DOHH2 (cell line): Measurements from ENCODE around the gene PNPO.

Experiments
- H3F3A ChIP-seq: fragments of 200-600 bp; sonication (generic), shearing (Covaris generic); 2 replicates; pipeline ENCODE4 v1.6.0; 2016; ENCODE audit warnings: antibody characterized with exemption, mild to moderate bottlenecking; ENCODE audit not compliant: control insufficient read depth, insufficient read depth
- H3K27ac ChIP-seq: fragments of 200-600 bp; sonication (generic); 2 replicates; pipeline ENCODE4 v1.5.1; 2014; ENCODE audit warnings: low read depth, mild to moderate bottlenecking, low read length, moderate library complexity
- H3K27me3 ChIP-seq: fragments of 200-600 bp; sonication (generic); 2 replicates; pipeline ENCODE4 v1.6.1; 2014; ENCODE audit warnings: mild to moderate bottlenecking, low read length, mixed read lengths; ENCODE audit not compliant: control insufficient read depth
- H3K36me3 ChIP-seq: fragments of 200-600 bp; sonication (generic); 2 replicates; pipeline ENCODE4 v1.6.1; 2014; ENCODE audit warnings: mild to moderate bottlenecking, low read length, moderate library complexity, mixed read lengths; ENCODE audit not compliant: control insufficient read depth
- H3K4me1 ChIP-seq: fragments of 200-600 bp; sonication (generic); 2 replicates; pipeline ENCODE4 v1.6.1; 2014; ENCODE audit warnings: mild to moderate bottlenecking, low read length, mixed read lengths; ENCODE audit not compliant: control insufficient read depth
- H3K4me2 ChIP-seq: fragments of 200-600 bp; sonication (generic); 2 replicates; pipeline ENCODE4 v1.6.0; 2014; ENCODE audit warnings: mild to moderate bottlenecking, low read length, moderate library complexity
- H3K4me3 ChIP-seq: fragments of 200-600 bp; sonication (generic); 2 replicates; pipeline ENCODE4 v1.5.1; 2014; ENCODE audit warnings: mild to moderate bottlenecking, low read length, mixed read lengths
- H3K79me2 ChIP-seq: fragments of 200-600 bp; sonication (generic); 2 replicates; pipeline ENCODE4 v1.6.1; 2014; ENCODE audit warnings: mild to moderate bottlenecking, low read length, mixed read lengths; ENCODE audit not compliant: control insufficient read depth
- H3K9me2 ChIP-seq: fragments of 200-600 bp; sonication (generic); replicated peaks from 2 replicates; pipeline ENCODE4 v1.6.1; 2014; ENCODE audit warnings: mild to moderate bottlenecking, low read length, mixed read lengths; ENCODE audit not compliant: control insufficient read depth
- H3K9me3 ChIP-seq: fragments of 200-600 bp; sonication (generic); 2 replicates; pipeline ENCODE4 v1.6.1; 2014; ENCODE audit warnings: antibody characterized with exemption, low read length, mixed read lengths; ENCODE audit not compliant: control insufficient read depth, insufficient read depth
- H4K20me1 ChIP-seq: fragments of 200-600 bp; sonication (generic); 2 replicates; pipeline ENCODE4 v1.6.0; 2014; ENCODE audit warnings: low read depth, mild to moderate bottlenecking, antibody characterized with exemption, low read length, moderate library complexity; ENCODE audit not compliant: control insufficient read depth, insufficient read depth
- EZH2phosphoT487 ChIP-seq: fragments of 200-600 bp; sonication (generic); IDR thresholded peaks from 2 replicates; pipeline ENCODE4 v1.6.1; 2017; ENCODE audit warnings: borderline replicate concordance, mild to moderate bottlenecking, antibody characterized with exemption, low read length, moderate library complexity, mixed read lengths
- TF ChIP-seq, protein P1 (sequence below): fragments of 200-600 bp; sonication (generic); IDR thresholded peaks from one replicate; pipeline ENCODE4 v1.5.1; 2014; ENCODE audit warnings: antibody characterized with exemption, mild to moderate bottlenecking, low read depth, low read length; ENCODE audit not compliant: poor library complexity, severe bottlenecking

The PNPO gene

DNA sequence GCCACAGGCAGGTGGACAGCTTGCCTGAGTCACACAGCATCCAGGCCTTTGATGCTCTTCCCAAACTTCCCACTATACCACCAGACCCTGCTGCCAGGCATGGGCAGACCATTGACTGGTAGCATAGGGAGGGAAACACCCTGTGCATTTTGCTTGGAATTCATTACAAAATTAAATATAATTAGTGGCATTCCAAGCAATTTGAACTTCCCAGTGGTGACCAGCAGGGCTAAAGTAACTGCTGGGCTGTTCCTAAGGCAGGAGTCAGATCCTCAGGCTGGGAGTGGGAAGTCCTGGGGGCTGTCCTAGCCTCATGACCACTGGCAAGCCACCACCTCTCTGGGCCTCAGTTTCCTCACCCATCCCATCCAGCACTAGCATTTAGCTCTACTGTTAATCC, 12.5 kb downstream of the PNPO start:
- peaks cover 12% of the 10 kb centered on the region for H3K4me1 ChIP-seq
- no peak for TF ChIP-seq EZH2phosphoT487
- TF ChIP-seq, protein P1, sequence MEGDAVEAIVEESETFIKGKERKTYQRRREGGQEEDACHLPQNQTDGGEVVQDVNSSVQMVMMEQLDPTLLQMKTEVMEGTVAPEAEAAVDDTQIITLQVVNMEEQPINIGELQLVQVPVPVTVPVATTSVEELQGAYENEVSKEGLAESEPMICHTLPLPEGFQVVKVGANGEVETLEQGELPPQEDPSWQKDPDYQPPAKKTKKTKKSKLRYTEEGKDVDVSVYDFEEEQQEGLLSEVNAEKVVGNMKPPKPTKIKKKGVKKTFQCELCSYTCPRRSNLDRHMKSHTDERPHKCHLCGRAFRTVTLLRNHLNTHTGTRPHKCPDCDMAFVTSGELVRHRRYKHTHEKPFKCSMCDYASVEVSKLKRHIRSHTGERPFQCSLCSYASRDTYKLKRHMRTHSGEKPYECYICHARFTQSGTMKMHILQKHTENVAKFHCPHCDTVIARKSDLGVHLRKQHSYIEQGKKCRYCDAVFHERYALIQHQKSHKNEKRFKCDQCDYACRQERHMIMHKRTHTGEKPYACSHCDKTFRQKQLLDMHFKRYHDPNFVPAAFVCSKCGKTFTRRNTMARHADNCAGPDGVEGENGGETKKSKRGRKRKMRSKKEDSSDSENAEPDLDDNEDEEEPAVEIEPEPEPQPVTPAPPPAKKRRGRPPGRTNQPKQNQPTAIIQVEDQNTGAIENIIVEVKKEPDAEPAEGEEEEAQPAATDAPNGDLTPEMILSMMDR: no peak
- no peak overlapping the region for H3K4me2 ChIP-seq
- no peak overlapping the region for H3K4me3 ChIP-seq
- peaks cover 2% of the 10 kb centered on the region; the same call in 1 of the 2 replicates for H3K27me3 ChIP-seq
- no peak overlapping the region for H3K27ac ChIP-seq
- H4K20me1 ChIP-seq: no peaks in the 10 kb centered on the region
- no peaks in the 10 kb centered on the region for H3K79me2 ChIP-seq
- no peaks in the 10 kb centered on the region for H3K9me2 ChIP-seq
- H3K9me3 ChIP-seq: no peaks in the 10 kb centered on the region
- no peaks in the 10 kb centered on the region for H3F3A ChIP-seq
- peaks cover 13% of the 10 kb centered on the region for H3K36me3 ChIP-seq

DNA sequence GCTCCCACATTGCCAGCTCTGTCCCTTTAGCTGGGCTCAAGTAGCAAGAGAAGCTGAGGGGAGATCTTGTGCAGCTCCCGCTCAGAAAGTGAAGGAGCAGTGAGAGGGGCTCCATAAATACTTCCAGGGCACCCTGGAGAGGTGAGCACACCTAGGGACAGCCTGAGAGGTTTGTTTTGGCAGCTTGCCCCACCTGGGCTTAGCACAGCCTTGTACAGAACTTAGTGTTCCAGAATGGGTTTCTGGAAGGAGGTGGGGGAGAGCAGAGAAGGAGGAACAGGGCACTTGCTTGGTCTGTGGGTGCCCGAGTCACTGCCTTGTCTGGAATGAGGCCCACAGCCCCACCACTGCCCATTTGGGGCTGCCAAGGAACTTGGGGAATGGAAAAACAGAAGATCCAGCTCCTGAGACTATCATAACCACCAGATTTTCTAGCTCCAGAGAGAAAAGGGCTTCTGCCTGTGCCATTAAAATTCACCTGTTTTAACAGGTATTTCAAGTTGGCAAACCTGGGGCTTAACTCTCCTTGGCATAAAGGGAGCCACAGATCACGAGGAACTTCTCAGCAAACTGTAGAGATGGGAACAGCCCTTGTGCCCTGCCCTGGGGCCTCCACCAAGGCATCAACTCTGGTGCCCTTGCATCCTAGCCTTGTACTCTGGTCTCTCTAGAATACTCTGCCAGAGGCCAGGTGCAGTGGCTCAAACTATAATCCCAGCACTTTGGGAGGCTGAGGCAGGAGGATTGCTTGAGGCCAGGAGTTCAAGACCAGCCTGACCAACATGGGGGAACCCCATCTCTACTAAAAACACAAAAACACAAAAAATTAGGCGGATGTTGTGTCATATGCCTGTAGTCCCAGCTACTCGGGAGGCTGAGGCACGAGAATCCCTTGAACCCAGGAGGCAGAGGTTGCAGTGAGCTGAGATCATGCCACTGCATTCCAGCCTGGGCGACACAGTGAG, 14.4 kb downstream of the PNPO start:
- Histone ChIP-seq H4K20me1 (no peaks in the 10 kb centered on the region), H3K27me3 (peaks cover 7% of the 10 kb centered on the region), H3K4me2 (no peak overlapping the region), H3F3A (no peaks in the 10 kb centered on the region), H3K4me1 (no peaks in the 10 kb centered on the region), H3K27ac (no peak overlapping the region), H3K9me2 (no peaks in the 10 kb centered on the region), H3K79me2 (no peaks in the 10 kb centered on the region), H3K4me3 (no peak overlapping the region), H3K9me3 (no peaks in the 10 kb centered on the region), H3K36me3 (no peaks in the 10 kb centered on the region; the same call in 1 of the 2 replicates)
- TF ChIP-seq EZH2phosphoT487: no peak
- TF ChIP-seq, protein P1: no peak

DNA sequence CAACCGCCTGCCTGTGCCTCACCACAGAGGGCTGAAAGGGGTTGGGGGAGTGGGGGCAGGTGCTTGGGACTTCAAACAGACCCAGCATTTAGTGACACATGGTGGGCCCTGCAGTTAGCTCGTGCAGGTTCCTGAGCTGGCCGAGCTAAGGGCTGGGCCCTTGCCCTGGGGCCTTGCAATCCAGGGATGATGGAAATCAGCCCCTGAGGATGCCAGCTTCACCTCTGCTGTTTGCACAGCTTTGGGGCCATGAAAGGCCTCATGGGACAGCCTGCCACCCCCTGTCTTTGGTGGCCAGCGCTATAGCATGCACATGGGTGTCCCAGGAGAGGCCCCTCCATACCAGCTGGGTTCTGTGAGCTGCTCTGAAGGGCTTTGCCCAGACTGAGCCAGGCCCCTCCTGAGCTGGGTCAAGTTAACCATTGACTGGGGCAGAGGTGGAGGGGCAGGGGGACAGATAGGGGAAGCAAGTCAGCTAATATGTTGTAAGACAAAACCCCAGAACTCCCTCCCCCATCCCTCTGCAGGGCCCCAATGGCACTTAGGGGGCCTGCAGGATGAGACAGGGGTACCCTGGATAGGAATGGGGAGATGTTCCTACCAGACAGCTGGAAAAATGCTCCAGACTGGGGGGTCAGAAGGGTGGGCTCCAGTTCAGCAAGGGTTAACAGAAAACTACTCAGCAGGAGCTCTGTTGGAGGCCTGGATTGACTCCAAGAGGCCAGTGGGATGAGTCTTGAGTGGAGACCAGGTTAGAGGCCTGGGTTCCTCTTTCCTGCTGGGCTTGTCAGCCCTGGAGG, 15.6 kb downstream of the PNPO start:
- H3K4me2 ChIP-seq: no peak overlapping the region

More for the DNA sequence above, 15.6 kb downstream of the PNPO start:
- Histone ChIP-seq H3F3A (no peaks in the 10 kb centered on the region), H3K79me2 (no peaks in the 10 kb centered on the region), H3K9me3 (no peaks in the 10 kb centered on the region), H3K4me1 (no peaks in the 10 kb centered on the region), H3K36me3 (no peaks in the 10 kb centered on the region), H3K27me3 (peaks cover 7% of the 10 kb centered on the region), H3K9me2 (no peaks in the 10 kb centered on the region), H3K27ac (no peak overlapping the region), H4K20me1 (no peaks in the 10 kb centered on the region), H3K4me3 (no peak overlapping the region)
- TF ChIP-seq EZH2phosphoT487: no peak
- TF ChIP-seq, protein P1: no peak
